ENCODE measurements around the gene CTSE. TPM values are rescaled to one million over a fixed set of nuclear protein-coding genes. Genes with fewer than 3 reads are reported as not detected.
A peak's percentile ranks its signal among the peaks of the same experiment; 100 is the strongest.

The CTSE gene
- total RNA-seq, 5 donors from 2014 or later (not counting 1 experiment from before 2014, with no cell fraction given) = 0.13 to 0.20 TPM; not detected in 3

- Mint-ChIP-seq H3K27me3 (no peaks in the 10 kb centered on the region), H3K4me1 (peaks cover 20 to 36% (median 24%) of the 10 kb centered on the region in 3 donors), H3K9me3 (no peaks in the 10 kb centered on the region), H3K36me3 (no peaks in the 10 kb centered on the region), H3K27ac (peak overlapping the region; percentile 79 to 91), H3K4me3 (peak overlapping the region in 2 of 3 donors; percentile 26 to 28)
- Histone ChIP-seq H3K4me1 (ENCODE audit: control insufficient read depth in 1 of 2, extremely low read depth in 1 of 2, insufficient read depth in 2 of 2, low read length in 2 of 2) (peaks cover 11% of the 10 kb centered on the region in 2 experiments), H3K36me3 (ENCODE audit: control insufficient read depth in 2 of 2, extremely low read depth in 1 of 2, insufficient read depth in 1 of 2, low read length in 1 of 2) (no peaks in the 10 kb centered on the region), H3K4me3 (ENCODE audit: control insufficient read depth in 1 of 2, extremely low read depth in 1 of 2, low read length in 1 of 2) (no peak overlapping the region), H3K27ac (ENCODE audit: low read length) (peak overlapping the region; percentile 27), H3K9me3 (no peaks in the 10 kb centered on the region), H3K27me3 (replicated peaks in 1 of 2; ENCODE audit: control insufficient read depth in 2 of 2, extremely low read depth in 1 of 2, insufficient read depth in 2 of 2, low read length in 1 of 2) (no peaks in the 10 kb centered on the region)
- POLR2A ChIA-PET = no interaction called here
- 13% methylated on average over 4 of the region's 6 CpGs for WGBS (ENCODE audit: insufficient coverage)
- peak; percentile 54 to 97 (median 76) for ATAC-seq (replicated peaks in 1 of 4)
- DNase-seq = peak in 30 of 35 experiments; percentile 5 to 60 (median 13)
- CTCF ChIA-PET = interaction anchor here in 1 of 2 donors (1.2 to 1.3 kb wide), 2 partner anchors 20 to 55 kb away, joined by 3 read pairs; no protein-coding TSS in a partner anchor
Measured at GRCh38 chr1:206050655-206051235, 27.1 kb upstream of the CTSE start.

GRCh38 chr1:206049919-206050600, 26.4 kb upstream of the CTSE start:
- no CpG with 5 or more reads among the region's 3 CpGs for WGBS (ENCODE audit: insufficient coverage)
- ChIA-PET CTCF (interaction anchor here in 1 of 2 donors (1.3 kb wide), 1 partner anchor 56 kb away, joined by 3 read pairs; no protein-coding TSS in a partner anchor), POLR2A (no interaction called here)
- ATAC-seq (replicated peaks in 1 of 4) (no peak), DNase-seq (no peak)
- Histone ChIP-seq H3K4me3 (ENCODE audit: control insufficient read depth in 1 of 2, extremely low read depth in 1 of 2, low read length in 1 of 2) (no peak overlapping the region), H3K9me3 (no peaks in the 10 kb centered on the region), H3K27ac (ENCODE audit: low read length) (no peak overlapping the region), H3K27me3 (replicated peaks in 1 of 2; ENCODE audit: control insufficient read depth in 2 of 2, extremely low read depth in 1 of 2, insufficient read depth in 2 of 2, low read length in 1 of 2) (no peaks in the 10 kb centered on the region), H3K36me3 (ENCODE audit: control insufficient read depth in 2 of 2, extremely low read depth in 1 of 2, insufficient read depth in 1 of 2, low read length in 1 of 2) (no peaks in the 10 kb centered on the region), H3K4me1 (ENCODE audit: control insufficient read depth in 1 of 2, extremely low read depth in 1 of 2, insufficient read depth in 2 of 2, low read length in 2 of 2) (peaks cover 11% of the 10 kb centered on the region in 2 experiments)
- no peaks in the 10 kb centered on the region for H3K9me3 Mint-ChIP-seq
- H3K4me3 Mint-ChIP-seq = no peak overlapping the region
- peaks cover 20 to 36% (median 24%) of the 10 kb centered on the region in 3 donors for H3K4me1 Mint-ChIP-seq
- no peak overlapping the region for H3K27ac Mint-ChIP-seq
- no peaks in the 10 kb centered on the region for H3K36me3 Mint-ChIP-seq
- no peaks in the 10 kb centered on the region for H3K27me3 Mint-ChIP-seq

- Histone ChIP-seq H3K27me3 (replicated peaks in 1 of 2; ENCODE audit: control insufficient read depth in 2 of 2, extremely low read depth in 1 of 2, insufficient read depth in 2 of 2, low read length in 1 of 2) (no peaks in the 10 kb centered on the region), H3K27ac (ENCODE audit: low read length) (no peak overlapping the region), H3K4me3 (ENCODE audit: control insufficient read depth in 1 of 2, extremely low read depth in 1 of 2, low read length in 1 of 2) (no peak overlapping the region), H3K36me3 (ENCODE audit: control insufficient read depth in 2 of 2, extremely low read depth in 1 of 2, insufficient read depth in 1 of 2, low read length in 1 of 2) (no peaks in the 10 kb centered on the region), H3K9me3 (no peaks in the 10 kb centered on the region), H3K4me1 (ENCODE audit: control insufficient read depth in 1 of 2, extremely low read depth in 1 of 2, insufficient read depth in 2 of 2, low read length in 2 of 2) (peaks cover 11% of the 10 kb centered on the region in 2 experiments)
- POLR2A ChIA-PET = no interaction called here
- CTCF ChIA-PET = interaction anchor here in 1 of 2 donors (0.8 kb wide), 1 partner anchor 56 kb away, joined by 3 read pairs; no protein-coding TSS in a partner anchor
- no peaks in the 10 kb centered on the region for H3K27me3 Mint-ChIP-seq
- DNase-seq = no peak
- no peaks in the 10 kb centered on the region for H3K36me3 Mint-ChIP-seq
- no peak overlapping the region for H3K4me3 Mint-ChIP-seq
- no peaks in the 10 kb centered on the region for H3K9me3 Mint-ChIP-seq
- no peak for ATAC-seq (replicated peaks in 1 of 4)
- H3K27ac Mint-ChIP-seq = no peak overlapping the region
- H3K4me1 Mint-ChIP-seq = peaks cover 20 to 36% (median 24%) of the 10 kb centered on the region in 3 donors
Measured at GRCh38 chr1:206049293-206049692, 25.6 kb upstream of the CTSE start.

GRCh38 chr1:206048582-206048981, 24.9 kb upstream of the CTSE start:
- H3K4me1 ChIP-seq (ENCODE audit: control insufficient read depth in 1 of 2, extremely low read depth in 1 of 2, insufficient read depth in 2 of 2, low read length in 2 of 2) = peaks cover 11% of the 10 kb centered on the region in 2 experiments
- H3K27ac Mint-ChIP-seq = no peak overlapping the region

GRCh38 chr1:206047271-206047670, 23.6 kb upstream of the CTSE start:
- ChIA-PET POLR2A (no interaction called here), CTCF (no interaction called here)
- Histone ChIP-seq H3K4me3 (ENCODE audit: control insufficient read depth in 1 of 2, extremely low read depth in 1 of 2, low read length in 1 of 2) (no peak overlapping the region), H3K27me3 (replicated peaks in 1 of 2; ENCODE audit: control insufficient read depth in 2 of 2, extremely low read depth in 1 of 2, insufficient read depth in 2 of 2, low read length in 1 of 2) (peaks cover 0 to 4% of the 10 kb centered on the region in 2 experiments), H3K4me1 (ENCODE audit: control insufficient read depth in 1 of 2, extremely low read depth in 1 of 2, insufficient read depth in 2 of 2, low read length in 2 of 2) (peaks cover 11% of the 10 kb centered on the region in 2 experiments), H3K27ac (ENCODE audit: low read length) (no peak overlapping the region), H3K36me3 (ENCODE audit: control insufficient read depth in 2 of 2, extremely low read depth in 1 of 2, insufficient read depth in 1 of 2, low read length in 1 of 2) (no peaks in the 10 kb centered on the region), H3K9me3 (no peaks in the 10 kb centered on the region)
- H3K4me3 Mint-ChIP-seq = no peak overlapping the region
- H3K36me3 Mint-ChIP-seq = no peaks in the 10 kb centered on the region
- no peak overlapping the region for H3K27ac Mint-ChIP-seq
- no peak for ATAC-seq (replicated peaks in 1 of 4)
- no peak for DNase-seq
- no CpG with 5 or more reads among the region's 4 CpGs for WGBS (ENCODE audit: insufficient coverage)
- peaks cover 14 to 25% (median 19%) of the 10 kb centered on the region in 3 donors for H3K4me1 Mint-ChIP-seq
- H3K9me3 Mint-ChIP-seq = no peaks in the 10 kb centered on the region
- H3K27me3 Mint-ChIP-seq = no peaks in the 10 kb centered on the region

More at GRCh38 chr1:206048582-206048981, 24.9 kb upstream of the CTSE start:
- ChIA-PET POLR2A (no interaction called here), CTCF (interaction anchor here in 1 of 2 donors (0.8 kb wide), 1 partner anchor 57 kb away, joined by 3 read pairs; no protein-coding TSS in a partner anchor)
- Mint-ChIP-seq H3K9me3 (no peaks in the 10 kb centered on the region), H3K4me3 (no peak overlapping the region), H3K27me3 (no peaks in the 10 kb centered on the region), H3K4me1 (peaks cover 19 to 35% (median 24%) of the 10 kb centered on the region in 3 donors), H3K36me3 (no peaks in the 10 kb centered on the region)
- no peak for ATAC-seq (replicated peaks in 1 of 4)
- 93% methylated on average over 6 of the region's 6 CpGs for WGBS (ENCODE audit: insufficient coverage)
- DNase-seq = no peak
- Histone ChIP-seq H3K4me3 (ENCODE audit: control insufficient read depth in 1 of 2, extremely low read depth in 1 of 2, low read length in 1 of 2) (no peak overlapping the region), H3K27me3 (replicated peaks in 1 of 2; ENCODE audit: control insufficient read depth in 2 of 2, extremely low read depth in 1 of 2, insufficient read depth in 2 of 2, low read length in 1 of 2) (peaks cover 0 to under 1% of the 10 kb centered on the region in 2 experiments), H3K9me3 (no peaks in the 10 kb centered on the region), H3K36me3 (ENCODE audit: control insufficient read depth in 2 of 2, extremely low read depth in 1 of 2, insufficient read depth in 1 of 2, low read length in 1 of 2) (no peaks in the 10 kb centered on the region), H3K27ac (ENCODE audit: low read length) (no peak overlapping the region)

- H3K4me1 Mint-ChIP-seq = peaks cover 8 to 25% (median 15%) of the 10 kb centered on the region in 3 donors
- POLR2A ChIA-PET = no interaction called here
- DNase-seq = no peak
- H3K4me1 ChIP-seq (ENCODE audit: control insufficient read depth in 1 of 2, extremely low read depth in 1 of 2, insufficient read depth in 2 of 2, low read length in 2 of 2) = peaks cover 3 to 7% of the 10 kb centered on the region in 2 experiments
- peaks cover 0 to 12% of the 10 kb centered on the region in 2 experiments for H3K27me3 ChIP-seq (replicated peaks in 1 of 2; ENCODE audit: control insufficient read depth in 2 of 2, extremely low read depth in 1 of 2, insufficient read depth in 2 of 2, low read length in 1 of 2)
- H3K36me3 ChIP-seq (ENCODE audit: control insufficient read depth in 2 of 2, extremely low read depth in 1 of 2, insufficient read depth in 1 of 2, low read length in 1 of 2) = no peaks in the 10 kb centered on the region
- 43% methylated on average over 4 of the region's 7 CpGs for WGBS (ENCODE audit: insufficient coverage)
- H3K27ac Mint-ChIP-seq = peak overlapping the region in 1 of 2 donors; percentile 55
- no peak overlapping the region for H3K27ac ChIP-seq (ENCODE audit: low read length)
- no peak for ATAC-seq (replicated peaks in 1 of 4)
- no peaks in the 10 kb centered on the region for H3K9me3 Mint-ChIP-seq
- peaks cover 0 to 4% of the 10 kb centered on the region in 2 donors for H3K27me3 Mint-ChIP-seq
- no peak overlapping the region for H3K4me3 ChIP-seq (ENCODE audit: control insufficient read depth in 1 of 2, extremely low read depth in 1 of 2, low read length in 1 of 2)
- no peaks in the 10 kb centered on the region for H3K36me3 Mint-ChIP-seq
- no peak overlapping the region for H3K4me3 Mint-ChIP-seq
- CTCF ChIA-PET = no interaction called here
- H3K9me3 ChIP-seq = no peaks in the 10 kb centered on the region
Measured at GRCh38 chr1:206041640-206042039, 17.9 kb upstream of the CTSE start.

All from T-cell (primary cell).